ENCODE data around the gene CRHR1.

Gene CRHR1

DNA sequence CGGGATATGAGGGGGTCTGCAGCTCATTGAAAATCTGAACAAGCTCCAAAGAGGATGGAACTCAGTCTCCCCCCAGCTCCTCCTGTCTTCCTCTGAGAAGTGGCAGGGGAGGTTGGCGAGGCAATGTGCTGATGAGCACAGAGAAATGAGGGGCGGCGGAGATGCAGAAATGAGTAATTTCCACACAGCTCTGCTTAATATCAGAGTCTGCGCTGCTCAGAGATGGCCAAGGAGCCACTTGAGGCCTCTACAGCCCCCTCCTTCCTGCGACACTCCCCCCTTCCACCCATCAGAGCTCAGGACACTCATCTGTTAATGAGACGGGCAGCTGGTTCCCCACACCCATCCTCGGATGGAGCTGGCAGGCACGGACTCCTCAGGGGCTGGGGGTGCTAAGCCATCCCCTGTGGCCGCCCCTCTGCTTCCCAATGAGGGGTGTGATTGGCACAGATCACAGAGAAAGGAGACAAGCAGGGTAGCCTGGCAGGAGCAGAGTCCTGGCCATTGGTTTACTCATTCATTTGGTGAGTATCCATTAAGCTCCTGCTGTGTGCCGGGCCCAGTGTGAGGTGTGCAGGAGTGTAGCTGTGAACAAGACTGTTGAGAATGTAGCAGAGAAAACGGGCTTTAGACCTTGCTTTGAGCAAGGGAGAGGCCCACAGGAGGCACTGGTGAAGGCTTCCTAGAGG, 12.7 kb upstream of the CRHR1 start:
- no peak for DNase-seq (ENCODE audit: low read depth)
- TF ChIP-seq, protein P1, sequence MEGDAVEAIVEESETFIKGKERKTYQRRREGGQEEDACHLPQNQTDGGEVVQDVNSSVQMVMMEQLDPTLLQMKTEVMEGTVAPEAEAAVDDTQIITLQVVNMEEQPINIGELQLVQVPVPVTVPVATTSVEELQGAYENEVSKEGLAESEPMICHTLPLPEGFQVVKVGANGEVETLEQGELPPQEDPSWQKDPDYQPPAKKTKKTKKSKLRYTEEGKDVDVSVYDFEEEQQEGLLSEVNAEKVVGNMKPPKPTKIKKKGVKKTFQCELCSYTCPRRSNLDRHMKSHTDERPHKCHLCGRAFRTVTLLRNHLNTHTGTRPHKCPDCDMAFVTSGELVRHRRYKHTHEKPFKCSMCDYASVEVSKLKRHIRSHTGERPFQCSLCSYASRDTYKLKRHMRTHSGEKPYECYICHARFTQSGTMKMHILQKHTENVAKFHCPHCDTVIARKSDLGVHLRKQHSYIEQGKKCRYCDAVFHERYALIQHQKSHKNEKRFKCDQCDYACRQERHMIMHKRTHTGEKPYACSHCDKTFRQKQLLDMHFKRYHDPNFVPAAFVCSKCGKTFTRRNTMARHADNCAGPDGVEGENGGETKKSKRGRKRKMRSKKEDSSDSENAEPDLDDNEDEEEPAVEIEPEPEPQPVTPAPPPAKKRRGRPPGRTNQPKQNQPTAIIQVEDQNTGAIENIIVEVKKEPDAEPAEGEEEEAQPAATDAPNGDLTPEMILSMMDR (conservative IDR thresholded peaks at IDR 0.05; ENCODE audit: low read length): no peak
- no peak overlapping the region for H3K4me3 ChIP-seq (ENCODE audit: low read length)

DNA sequence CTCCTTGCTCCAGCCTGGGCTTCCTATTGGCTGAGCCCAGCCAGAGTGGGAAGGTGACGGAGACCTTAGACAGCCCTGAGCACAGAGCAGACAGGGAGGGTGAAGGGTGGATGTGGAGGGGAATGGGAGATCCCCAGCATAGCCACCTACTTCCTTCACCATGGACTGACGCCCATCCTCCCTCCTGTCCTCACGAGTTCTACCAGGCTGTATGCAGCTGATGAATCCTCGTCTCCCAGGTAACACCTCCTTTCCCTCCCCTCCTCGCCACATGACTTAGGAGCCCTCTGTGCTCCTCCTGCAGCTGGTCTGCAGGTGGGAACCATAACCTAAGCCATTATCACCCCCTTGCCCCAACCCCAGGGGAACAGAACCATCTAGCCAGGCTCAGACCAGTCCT, 9.0 kb upstream of the CRHR1 start:
- TF ChIP-seq, protein P1 (conservative IDR thresholded peaks at IDR 0.05; ENCODE audit: low read length): no peak
- DNase-seq (ENCODE audit: low read depth): no peak
- H3K4me3 ChIP-seq (ENCODE audit: low read length): no peak overlapping the region

DNA sequence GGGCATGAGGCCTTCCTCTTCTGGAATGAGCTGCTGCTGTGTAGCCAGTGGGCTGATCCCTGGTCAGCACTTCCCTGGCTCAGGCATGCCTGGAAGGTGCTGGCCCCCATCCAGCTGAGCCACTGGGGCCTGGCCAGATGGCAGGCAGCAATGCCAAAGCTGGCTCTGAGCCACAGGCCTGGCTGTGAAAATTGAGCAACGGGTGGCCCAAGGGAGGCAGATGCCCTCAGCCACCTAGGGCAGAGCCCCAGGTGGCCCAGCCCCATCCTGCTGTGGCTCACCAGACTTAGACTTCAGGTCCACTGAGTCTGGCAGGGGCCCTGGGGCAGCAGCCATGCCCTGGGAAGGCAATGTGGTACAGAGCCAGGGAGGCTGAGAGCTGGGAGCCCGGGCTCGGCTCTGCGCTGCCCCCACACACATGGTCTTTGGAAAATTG, 8.5 kb upstream of the CRHR1 start:
- TF ChIP-seq, protein P1 (conservative IDR thresholded peaks at IDR 0.05; ENCODE audit: low read length): no peak
- no peak overlapping the region for H3K4me3 ChIP-seq (ENCODE audit: low read length)
- peak; percentile 12 for DNase-seq (ENCODE audit: low read depth)

DNA sequence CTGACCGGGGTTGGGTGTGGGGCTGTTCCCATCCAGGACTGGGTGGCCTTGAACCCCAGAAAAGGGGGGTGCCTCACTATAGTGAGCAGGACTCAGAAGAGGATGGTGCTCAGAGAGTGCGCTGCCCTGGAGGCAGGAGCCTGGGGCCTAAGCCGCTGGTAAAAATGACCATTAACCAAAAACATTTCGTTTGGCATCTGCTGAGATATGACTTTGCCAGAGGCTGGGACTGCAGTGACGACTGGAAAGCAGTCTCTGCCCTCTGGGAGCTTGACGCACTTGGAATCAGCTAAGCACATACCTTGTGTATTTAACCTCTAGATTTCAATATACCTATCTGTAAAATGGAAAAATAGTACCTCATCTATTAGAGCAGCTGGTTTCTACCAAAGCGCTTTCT, 7.2 kb upstream of the CRHR1 start:
- no peak for DNase-seq (ENCODE audit: low read depth)
- TF ChIP-seq, protein P1 (conservative IDR thresholded peaks at IDR 0.05; ENCODE audit: low read length): no peak
- H3K4me3 ChIP-seq (ENCODE audit: low read length): no peak overlapping the region

DNA sequence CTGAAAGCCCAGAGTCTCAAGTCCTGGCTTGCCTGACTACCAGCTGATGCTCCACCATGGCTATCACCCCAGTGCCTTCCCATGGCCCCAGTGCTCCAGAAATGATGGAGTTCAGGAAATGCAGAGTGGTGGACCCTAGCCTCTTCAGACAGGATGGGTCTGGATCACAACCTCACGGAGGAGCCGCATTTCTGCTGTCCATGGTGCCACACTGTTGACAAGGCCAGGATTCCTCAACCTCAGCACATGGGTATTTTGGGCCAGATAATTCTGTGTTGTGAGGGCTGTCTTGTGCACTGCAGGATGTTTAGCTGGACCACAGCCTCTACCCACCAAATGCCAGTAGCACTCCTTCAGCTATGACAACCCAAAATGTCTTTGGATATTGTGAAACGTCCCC, 6.7 kb upstream of the CRHR1 start:
- no peak for DNase-seq (ENCODE audit: low read depth)
- TF ChIP-seq, protein P1 (conservative IDR thresholded peaks at IDR 0.05; ENCODE audit: low read length): no peak
- no peak overlapping the region for H3K4me3 ChIP-seq (ENCODE audit: low read length)

DNA sequence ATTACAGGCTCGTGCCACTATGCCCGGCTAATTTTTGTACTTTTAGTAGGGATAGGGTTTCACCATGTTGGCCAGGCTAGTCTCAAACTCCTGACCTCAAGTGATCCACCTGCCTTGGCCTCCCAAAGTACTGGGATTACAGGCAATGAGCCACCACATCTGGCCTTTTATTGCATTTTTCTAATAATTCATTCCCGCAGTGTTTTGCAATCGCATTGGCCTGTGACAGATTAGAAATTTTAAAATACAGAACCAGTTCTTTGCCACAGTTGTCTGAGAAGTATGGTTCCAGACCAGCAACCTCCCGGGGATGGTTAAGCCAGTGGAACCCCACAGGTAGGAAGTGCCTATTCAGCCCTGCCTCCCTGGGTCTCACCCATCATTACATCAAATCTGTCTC, 3.2 kb upstream of the CRHR1 start:
- TF ChIP-seq, protein P1 (conservative IDR thresholded peaks at IDR 0.05; ENCODE audit: low read length): no peak
- no peak overlapping the region for H3K4me3 ChIP-seq (ENCODE audit: low read length)
- peak; percentile 34 for DNase-seq (ENCODE audit: low read depth)

DNA sequence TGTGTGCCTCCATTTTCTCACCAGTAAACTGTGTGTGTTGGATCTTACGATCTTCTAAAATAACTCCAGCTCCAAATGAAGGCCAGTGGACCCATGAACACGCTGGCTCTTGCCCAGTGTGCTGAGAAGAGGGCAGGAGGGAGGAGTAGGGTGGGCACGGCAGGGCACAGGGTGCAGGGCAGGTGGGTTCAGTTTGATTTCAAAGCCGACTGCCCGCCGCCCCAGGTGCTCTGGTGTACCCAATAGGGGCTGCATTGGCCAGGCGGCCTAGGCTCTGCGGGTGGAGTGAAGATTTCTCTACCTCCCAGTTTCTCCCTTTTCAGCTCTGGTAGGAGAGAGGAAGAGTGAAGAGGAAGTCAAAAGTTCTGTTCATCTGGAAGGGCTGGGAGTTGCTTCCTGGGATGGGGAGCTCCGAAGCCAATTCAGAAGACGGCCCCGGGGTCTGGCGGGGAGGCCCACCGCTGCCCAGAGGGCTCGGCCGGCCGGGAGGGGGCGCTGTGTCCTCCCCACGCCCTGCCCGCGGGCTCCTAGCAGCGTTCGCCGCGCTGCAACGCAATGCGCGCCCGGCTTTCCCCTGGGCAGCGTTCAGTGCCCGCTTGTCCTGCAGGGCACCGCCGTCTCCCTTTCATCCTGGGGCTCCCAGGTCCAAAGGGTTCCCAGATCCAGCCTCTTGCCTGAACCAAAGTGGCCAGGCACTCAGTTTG, 1.1 kb upstream of the CRHR1 start:
- TF ChIP-seq, protein P1 (conservative IDR thresholded peaks at IDR 0.05; ENCODE audit: low read length): no peak; the same call in 1 of the 2 replicates
- DNase-seq (ENCODE audit: low read depth): no peak
- H3K4me3 ChIP-seq (ENCODE audit: low read length): no peak overlapping the region

Data from AG10803 (cell line).